HTR-8/SVneo (cell line): ENCODE results near the gene SLC25A12.
"Not testable (repeated sequence)": the region's sequence is repeated elsewhere in the genome, so short reads cannot be mapped to it uniquely, and the experiment has no call there.

Source experiments
- DNase-seq: peaks from one replicate; pipeline ENCODE4 v3.0.0; 2011; ENCODE audit warnings: low spot score, mixed read lengths; ENCODE audit not compliant: insufficient read length
- FAIRE-seq: peaks from 2 replicates; lab custom pipeline; 2011; peaks lifted over from hg19 to GRCh38; lab: Jason Lieb, UNC

The SLC25A12 gene

GRCh38 chr2:171893824-171894611, at the start of gene SLC25A12:
SLC25A12 (minus strand) TSS chr2:171894244; CDS start chr2:171894214, 30 bp downstream.
- peak; percentile 49 for FAIRE-seq
- peak; percentile 89 for DNase-seq

GRCh38 chr2:171941316-171941699, 47.3 kb upstream of the SLC25A12 start:
- DNase-seq (no peak), FAIRE-seq (no peak)

- DNase-seq (no peak), FAIRE-seq (no peak)
These were observed 45.7 kb upstream of the SLC25A12 start for GRCh38 chr2:171939743-171940071.

GRCh38 chr2:171939058-171939742, 45.2 kb upstream of the SLC25A12 start:
- DNase-seq (no peak), FAIRE-seq (no peak)

- DNase-seq (no peak), FAIRE-seq (no peak)
These were observed 36.3 kb upstream of the SLC25A12 start for GRCh38 chr2:171930385-171930784.

- no peak for DNase-seq
- no peak for FAIRE-seq
These were observed 30.3 kb upstream of the SLC25A12 start for GRCh38 chr2:171924170-171924942.

GRCh38 chr2:171923206-171923605, 29.2 kb upstream of the SLC25A12 start:
- no peak for DNase-seq
- no peak for FAIRE-seq

- DNase-seq (peak; percentile 93), FAIRE-seq (peak; percentile 44)
These were observed 28.4 kb upstream of the SLC25A12 start, which contains the start of gene HAT1 for GRCh38 chr2:171922230-171923022. HAT1 (plus strand) TSS chr2:171922461; CDS start chr2:171922501, 40 bp downstream.

GRCh38 chr2:171921970-171922229, 27.9 kb upstream of the SLC25A12 start:
- no peak for FAIRE-seq
- no peak for DNase-seq

GRCh38 chr2:171919453-171919852, 25.4 kb upstream of the SLC25A12 start:
- DNase-seq (no peak), FAIRE-seq (no peak)

GRCh38 chr2:171913517-171913916, 19.5 kb upstream of the SLC25A12 start:
- no peak for FAIRE-seq
- no peak for DNase-seq

GRCh38 chr2:171910494-171910893, 16.4 kb upstream of the SLC25A12 start:
- DNase-seq (no peak), FAIRE-seq (no peak)

- DNase-seq, result no peak
- no peak for FAIRE-seq
These were observed 15.2 kb upstream of the SLC25A12 start for GRCh38 chr2:171909266-171909665.

GRCh38 chr2:171908235-171908634, 14.2 kb upstream of the SLC25A12 start:
- FAIRE-seq, result no peak
- DNase-seq, result no peak

- DNase-seq (no peak), FAIRE-seq (no peak)
These were observed 8.9 kb upstream of the SLC25A12 start for GRCh38 chr2:171902840-171903420.

- FAIRE-seq, DNase-seq: not testable (repeated sequence)
These were observed 5.7 kb upstream of the SLC25A12 start for GRCh38 chr2:171899623-171900282.

- FAIRE-seq (no peak), DNase-seq (no peak)
These were observed 1.7 kb upstream of the SLC25A12 start for GRCh38 chr2:171895786-171896185.

- FAIRE-seq (no peak), DNase-seq (no peak)
These were observed 536 bp upstream of the SLC25A12 start for GRCh38 chr2:171894612-171894947.

GRCh38 chr2:171893196-171893823, 734 bp downstream of the SLC25A12 start:
- no peak for FAIRE-seq

More at GRCh38 chr2:171893196-171893823, 734 bp downstream of the SLC25A12 start:
- no peak for DNase-seq
